ENCODE results near the gene CACNA2D4. TPM values are rescaled to one million over a fixed set of nuclear protein-coding genes. Genes with fewer than 3 reads are reported as not detected.
A peak's percentile ranks its signal among the peaks of the same experiment; 100 is the strongest.

The CACNA2D4 gene
- total RNA-seq, 3 donors from 2014 or later: 3.9 to 9.3 (median 4.8) TPM

DNA sequence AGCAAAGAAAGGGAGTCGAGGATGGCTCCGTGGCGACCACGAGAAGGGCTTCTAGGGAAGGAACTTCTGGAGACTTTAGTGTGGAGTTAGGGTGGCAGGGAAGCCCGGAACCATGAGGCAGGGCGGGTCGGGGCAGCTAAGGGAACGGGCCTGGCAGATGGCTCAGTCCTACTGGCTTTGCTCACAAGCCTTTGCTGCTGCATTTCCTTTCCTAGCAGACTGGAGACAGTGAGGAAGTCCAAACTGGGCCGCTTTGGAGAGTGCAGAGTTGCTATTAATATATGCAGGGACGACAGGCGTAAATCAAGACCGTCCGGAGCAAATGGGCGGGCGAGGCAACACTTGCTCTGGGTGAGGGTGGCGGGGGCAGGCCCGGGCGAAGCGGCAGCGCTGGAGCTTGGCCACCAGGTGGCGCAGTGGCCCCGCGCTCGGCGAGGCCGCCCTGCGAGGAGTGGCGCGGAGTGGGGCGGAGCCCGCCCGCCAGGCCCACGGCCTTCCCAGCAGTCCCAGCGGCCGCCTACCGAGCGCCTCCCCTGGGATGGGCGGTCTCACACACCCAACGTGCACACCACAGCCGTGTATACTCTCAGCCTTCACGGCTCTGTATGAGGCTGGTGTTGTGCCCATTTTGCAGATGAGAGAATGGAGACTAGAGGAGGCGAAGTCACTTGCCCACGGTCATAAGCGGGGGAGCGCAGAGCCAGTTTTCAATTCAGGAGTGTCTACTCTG, 122.5 kb downstream of the CACNA2D4 start:
- Histone ChIP-seq H3K4me3 (peak overlapping the region; percentile 60), H3K9me3 (no peaks in the 10 kb centered on the region), H3K4me1 (ENCODE audit: low read depth) (peaks cover 9% of the 10 kb centered on the region), H3K36me3 (ENCODE audit: low read depth) (no peaks in the 10 kb centered on the region)
- ATAC-seq (peak; percentile 93), DNase-seq (peak; percentile 94 to 98 (median 97))
- TF ChIP-seq, protein P1, sequence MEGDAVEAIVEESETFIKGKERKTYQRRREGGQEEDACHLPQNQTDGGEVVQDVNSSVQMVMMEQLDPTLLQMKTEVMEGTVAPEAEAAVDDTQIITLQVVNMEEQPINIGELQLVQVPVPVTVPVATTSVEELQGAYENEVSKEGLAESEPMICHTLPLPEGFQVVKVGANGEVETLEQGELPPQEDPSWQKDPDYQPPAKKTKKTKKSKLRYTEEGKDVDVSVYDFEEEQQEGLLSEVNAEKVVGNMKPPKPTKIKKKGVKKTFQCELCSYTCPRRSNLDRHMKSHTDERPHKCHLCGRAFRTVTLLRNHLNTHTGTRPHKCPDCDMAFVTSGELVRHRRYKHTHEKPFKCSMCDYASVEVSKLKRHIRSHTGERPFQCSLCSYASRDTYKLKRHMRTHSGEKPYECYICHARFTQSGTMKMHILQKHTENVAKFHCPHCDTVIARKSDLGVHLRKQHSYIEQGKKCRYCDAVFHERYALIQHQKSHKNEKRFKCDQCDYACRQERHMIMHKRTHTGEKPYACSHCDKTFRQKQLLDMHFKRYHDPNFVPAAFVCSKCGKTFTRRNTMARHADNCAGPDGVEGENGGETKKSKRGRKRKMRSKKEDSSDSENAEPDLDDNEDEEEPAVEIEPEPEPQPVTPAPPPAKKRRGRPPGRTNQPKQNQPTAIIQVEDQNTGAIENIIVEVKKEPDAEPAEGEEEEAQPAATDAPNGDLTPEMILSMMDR (IDR thresholded peaks at IDR 0.05): peak; percentile 96
- intact Hi-C loops (cut with DNase I, micrococcal nuclease): loop anchor here (5.0 to 10.0 kb wide), 2 partner anchors 141 to 239 kb away; no protein-coding TSS in a partner anchor

DNA sequence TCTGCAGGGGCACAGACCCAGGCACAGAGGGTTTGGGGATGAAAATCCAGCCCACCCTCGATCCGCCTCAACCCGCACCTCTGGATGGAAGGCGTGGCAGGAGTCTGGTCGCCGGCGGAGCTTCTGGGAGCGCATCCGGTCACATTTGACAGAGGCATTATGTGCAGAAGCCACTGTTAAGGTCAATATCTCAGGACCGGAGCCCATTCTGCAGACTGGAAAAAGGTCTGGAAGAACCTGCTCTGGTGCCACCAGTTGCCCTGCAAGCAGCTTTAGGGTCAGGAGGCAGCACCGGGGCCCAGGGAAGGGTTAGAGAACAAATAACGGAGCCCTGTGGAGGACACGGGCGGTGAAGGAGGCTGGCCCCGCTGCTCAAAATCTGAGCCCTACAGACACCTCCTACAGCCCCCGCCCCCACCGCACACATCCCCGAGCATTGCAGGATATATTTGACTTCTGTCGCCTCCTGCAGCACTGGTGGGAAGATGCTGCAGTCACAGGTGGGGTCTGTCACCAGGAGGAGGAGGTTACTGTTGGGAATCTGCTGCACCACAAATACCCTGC, 123.1 kb downstream of the CACNA2D4 start:
- no peaks in the 10 kb centered on the region for H3K9me3 ChIP-seq
- TF ChIP-seq, protein P1 (IDR thresholded peaks at IDR 0.05): no peak
- peak in 1 of 3 donors; percentile 58 for DNase-seq

DNA sequence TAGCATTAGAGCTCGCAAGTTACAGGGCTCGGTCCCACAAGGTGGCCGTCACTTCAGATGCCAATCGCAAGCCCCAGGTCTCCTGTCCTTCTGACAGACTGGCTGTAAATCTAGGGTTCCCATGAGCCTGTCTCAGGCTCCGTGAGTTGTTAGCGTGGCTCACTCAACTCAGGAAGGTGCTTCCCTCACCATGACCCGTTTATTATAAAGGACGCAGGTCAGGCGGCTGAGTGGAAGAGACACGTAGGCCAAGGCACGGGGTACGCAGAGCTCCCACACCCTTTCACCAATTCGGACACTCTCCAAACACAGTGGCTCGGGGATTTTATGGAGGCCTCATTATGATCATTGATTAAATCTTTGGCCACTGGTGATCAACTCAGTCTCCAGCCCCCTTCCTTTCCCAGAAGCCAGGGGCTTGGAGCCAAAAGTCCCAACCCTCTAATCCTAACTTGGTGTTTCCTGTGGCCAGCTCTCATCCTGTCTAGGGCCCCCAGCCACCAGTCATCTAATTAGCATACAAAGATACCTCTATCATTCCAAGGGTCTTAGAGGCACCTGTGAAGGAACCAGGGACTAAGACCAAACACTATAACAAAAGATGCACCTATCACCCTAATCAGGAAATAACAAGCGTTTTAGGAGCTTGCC, 123.9 kb downstream of the CACNA2D4 start:
- TF ChIP-seq, protein P1 (IDR thresholded peaks at IDR 0.05): no peak
- Histone ChIP-seq H3K9me3 (no peaks in the 10 kb centered on the region), H3K36me3 (ENCODE audit: low read depth) (no peaks in the 10 kb centered on the region), H3K4me3 (no peak overlapping the region), H3K4me1 (ENCODE audit: low read depth) (peaks cover 9% of the 10 kb centered on the region)
- intact Hi-C loops (cut with DNase I, micrococcal nuclease): loop anchor here (5.0 to 10.0 kb wide), 4 partner anchors 142 to 240 kb away; no protein-coding TSS in a partner anchor
- ATAC-seq: no peak
- no peak for DNase-seq

More for the DNA sequence above, 123.1 kb downstream of the CACNA2D4 start:
- ATAC-seq: no peak
- peaks cover 9% of the 10 kb centered on the region for H3K4me1 ChIP-seq (ENCODE audit: low read depth)
- intact Hi-C loops (cut with DNase I, micrococcal nuclease): loop anchor here (5.0 to 10.0 kb wide), 2 partner anchors 142 to 239 kb away; no protein-coding TSS in a partner anchor
- no peaks in the 10 kb centered on the region for H3K36me3 ChIP-seq (ENCODE audit: low read depth)
- no peak overlapping the region for H3K4me3 ChIP-seq

DNA sequence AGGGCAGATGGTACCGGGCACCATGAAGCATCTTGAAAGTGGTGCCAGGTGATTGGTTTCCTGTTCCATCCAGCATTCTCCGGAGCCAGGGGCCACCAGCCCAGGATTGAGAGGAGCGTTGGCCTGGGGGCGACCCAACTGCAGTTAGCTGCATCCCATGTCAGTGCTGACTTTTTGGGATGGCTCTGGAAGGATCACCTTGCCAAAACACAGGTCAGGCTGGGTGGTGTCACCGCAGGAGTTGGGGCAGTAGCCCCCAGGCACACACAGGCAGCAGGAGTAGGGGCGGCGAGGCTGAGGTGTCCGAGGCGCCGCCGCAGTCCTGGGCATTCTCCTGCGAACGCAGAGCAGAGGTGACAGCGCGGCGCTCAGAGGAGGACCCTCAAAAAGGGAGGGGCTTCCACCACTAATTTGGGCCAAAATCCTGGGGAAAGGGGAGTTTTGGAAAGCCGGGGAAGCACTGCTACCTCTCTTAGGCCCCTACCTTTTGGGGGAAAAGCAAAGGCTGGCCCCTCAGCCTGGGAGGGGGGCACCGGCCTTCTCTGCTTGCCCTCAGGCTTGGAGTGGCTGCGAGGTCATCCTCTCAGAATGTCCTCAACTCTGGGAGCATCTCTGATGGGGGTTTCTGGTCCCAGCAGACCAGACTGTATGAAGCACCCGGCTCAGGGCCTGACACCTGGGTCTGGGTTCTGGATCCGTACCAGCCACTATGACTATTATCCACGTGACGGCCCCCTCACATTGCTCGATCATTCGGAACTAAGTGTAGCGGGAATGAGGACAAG, 124.8 kb downstream of the CACNA2D4 start:
- TF ChIP-seq, protein P1 (IDR thresholded peaks at IDR 0.05): no peak
- no peak for DNase-seq
- no peak overlapping the region for H3K4me3 ChIP-seq
- H3K9me3 ChIP-seq: no peaks in the 10 kb centered on the region
- H3K4me1 ChIP-seq (ENCODE audit: low read depth): peaks cover 9% of the 10 kb centered on the region
- no peaks in the 10 kb centered on the region for H3K36me3 ChIP-seq (ENCODE audit: low read depth)
- intact Hi-C loops (cut with DNase I, micrococcal nuclease): loop anchor here (5.0 to 10.0 kb wide), 3 partner anchors 141 to 241 kb away; no protein-coding TSS in a partner anchor
- no peak for ATAC-seq

DNA sequence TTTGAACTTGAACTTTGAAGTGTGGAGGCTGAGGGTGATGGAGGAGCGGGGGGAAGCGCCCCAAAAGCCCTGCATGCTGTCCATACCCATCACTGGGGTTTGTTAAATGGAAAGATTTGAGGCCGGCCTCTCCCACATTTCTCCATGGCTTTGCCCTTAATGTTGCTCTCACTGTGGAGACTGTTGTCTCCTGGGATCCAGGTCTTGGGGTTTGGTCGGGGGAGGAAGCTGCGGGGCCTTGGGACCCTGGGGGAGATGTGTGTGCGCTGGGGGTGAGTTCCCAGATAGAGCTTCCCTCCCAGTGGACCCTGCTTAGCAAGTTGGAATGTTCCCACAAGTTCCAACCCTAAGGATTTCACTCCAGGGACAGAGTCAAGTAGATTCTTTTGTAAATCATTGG, 126.0 kb downstream of the CACNA2D4 start:
- Histone ChIP-seq H3K4me1 (ENCODE audit: low read depth) (peaks cover 9% of the 10 kb centered on the region), H3K36me3 (ENCODE audit: low read depth) (no peaks in the 10 kb centered on the region), H3K9me3 (no peaks in the 10 kb centered on the region), H3K4me3 (no peak overlapping the region)
- ATAC-seq (no peak), DNase-seq (no peak)
- TF ChIP-seq, protein P1 (IDR thresholded peaks at IDR 0.05): no peak
- intact Hi-C loops (cut with DNase I, micrococcal nuclease): loop anchor here (5.0 to 10.0 kb wide), 3 partner anchors 140 to 242 kb away; no protein-coding TSS in a partner anchor
